Activated CD8-positive, alpha-beta T cell treated with anti-CD3 and anti-CD28 coated beads, Interleukin-2, amount 10 ng/mL, durations not matched to agents 7 days and 5 days (primary cell): Measurements from ENCODE around the gene ELK3. TPM values are rescaled to one million over a fixed set of nuclear protein-coding genes. Genes with fewer than 3 reads are reported as not detected.

Experiments used
- ATAC-seq: fragments of 150-1000 bp; cut with Tn5 transposase; one replicate; pipeline ENCODE4 v1.10.0; 2021; ENCODE audit warnings: moderate library complexity
- CTCF ChIA-PET: fragments of 350-600 bp; sonication (Branson Sonifier 250); formaldehyde crosslinking; loops from one replicate; lab custom pipeline; 2021; ENCODE audit warnings: antibody characterized with exemption; lab: Charles Lee
- POLR2A ChIA-PET: fragments of 350-600 bp; sonication (Branson Sonifier 250); formaldehyde crosslinking; loops from one replicate; lab custom pipeline; 2021; ENCODE audit warnings: antibody characterized with exemption; lab: Charles Lee
- DNase-seq: peaks from one replicate; pipeline ENCODE4 v3.0.0-alpha.2; 2020
- H3K27ac Mint-ChIP-seq: one replicate; pipeline ENCODE4 v1.8.0; 2021; ENCODE audit warnings: mild to moderate bottlenecking, mixed read lengths
- H3K27me3 Mint-ChIP-seq: one replicate; pipeline ENCODE4 v1.8.0; 2021; ENCODE audit warnings: low read depth, mixed read lengths
- H3K36me3 Mint-ChIP-seq: one replicate; pipeline ENCODE4 v1.8.0; 2021; ENCODE audit warnings: low read depth, mixed read lengths
- H3K4me1 Mint-ChIP-seq: one replicate; pipeline ENCODE4 v1.8.0; 2021; ENCODE audit warnings: low read depth, mixed read lengths
- H3K4me3 Mint-ChIP-seq: one replicate; pipeline ENCODE4 v1.8.0; 2021; ENCODE audit warnings: mild to moderate bottlenecking, mixed read lengths
- H3K9me3 Mint-ChIP-seq: one replicate; pipeline ENCODE4 v1.8.0; 2022; ENCODE audit warnings: mixed read lengths; ENCODE audit not compliant: insufficient read depth
- total RNA-seq, 2 experiments: library from RNA; stranded (reverse); gene quantifications; one replicate each; pipeline ENCODE4 v1.2.3, GENCODE V29; 2021

ELK3 gene
- total RNA-seq, 2 experiments from 2014 or later = 17.6 to 18.1 TPM

GRCh38 chr12:96189781-96190180 is 4.4 kb upstream of the ELK3 start:
- H3K4me3 Mint-ChIP-seq = no peak overlapping the region
- no peak for DNase-seq
- no peaks in the 10 kb centered on the region for H3K36me3 Mint-ChIP-seq
- no peaks in the 10 kb centered on the region for H3K9me3 Mint-ChIP-seq
- H3K27me3 Mint-ChIP-seq = no peaks in the 10 kb centered on the region
- ChIA-PET POLR2A (interaction anchor here (1.0 kb wide), 1 partner anchor 16 kb away, joined by 3 read pairs; no protein-coding TSS in a partner anchor), CTCF (interaction anchor here (1.5 to 3.0 kb wide), 2 partner anchors 13 to 25 kb away, joined by 4 to 15 read pairs; no protein-coding TSS in a partner anchor)
- ATAC-seq = no peak
- no peak overlapping the region for H3K27ac Mint-ChIP-seq
- H3K4me1 Mint-ChIP-seq = peaks cover 37% of the 10 kb centered on the region

DNA sequence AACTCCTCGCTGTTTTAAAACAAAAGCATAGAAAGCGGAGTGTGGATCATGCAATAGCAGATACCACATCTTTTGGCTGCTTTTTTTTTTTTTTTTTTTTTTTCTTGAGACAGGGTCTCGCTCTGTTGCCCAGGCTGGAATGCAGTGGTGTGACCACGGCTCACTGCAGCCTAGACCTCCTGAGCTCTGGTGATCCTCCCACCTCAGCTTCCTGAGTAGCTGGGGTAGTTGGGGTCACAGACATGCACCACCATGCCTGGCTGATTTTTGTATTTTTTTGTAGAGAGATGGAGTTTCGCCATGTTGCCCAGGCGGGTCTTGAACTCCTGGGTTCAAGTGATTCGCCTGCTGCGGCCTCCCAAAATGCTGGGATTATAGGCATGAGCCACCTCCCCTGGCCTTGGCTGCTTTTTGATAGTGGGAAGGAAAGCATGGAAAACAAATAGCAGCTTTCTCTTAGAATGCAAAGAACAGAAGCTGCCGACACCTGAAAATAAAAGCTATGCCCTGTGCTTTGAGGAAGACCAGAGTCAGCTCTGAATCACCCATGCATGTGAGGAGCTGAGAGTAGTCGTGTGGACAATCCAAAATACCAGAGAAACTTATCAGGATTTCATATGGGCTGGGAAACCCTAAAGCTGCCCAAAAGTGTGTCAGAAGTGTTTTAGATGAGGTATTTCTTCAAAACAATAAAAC is 3.6 kb upstream of the ELK3 start:
- ChIA-PET CTCF (interaction anchor here (1.2 to 3.0 kb wide), 2 partner anchors 19 to 25 kb away, joined by 3 to 15 read pairs; no protein-coding TSS in a partner anchor), POLR2A (interaction anchor here (1.0 kb wide), 1 partner anchor 17 kb away, joined by 3 read pairs; no protein-coding TSS in a partner anchor)

DNA sequence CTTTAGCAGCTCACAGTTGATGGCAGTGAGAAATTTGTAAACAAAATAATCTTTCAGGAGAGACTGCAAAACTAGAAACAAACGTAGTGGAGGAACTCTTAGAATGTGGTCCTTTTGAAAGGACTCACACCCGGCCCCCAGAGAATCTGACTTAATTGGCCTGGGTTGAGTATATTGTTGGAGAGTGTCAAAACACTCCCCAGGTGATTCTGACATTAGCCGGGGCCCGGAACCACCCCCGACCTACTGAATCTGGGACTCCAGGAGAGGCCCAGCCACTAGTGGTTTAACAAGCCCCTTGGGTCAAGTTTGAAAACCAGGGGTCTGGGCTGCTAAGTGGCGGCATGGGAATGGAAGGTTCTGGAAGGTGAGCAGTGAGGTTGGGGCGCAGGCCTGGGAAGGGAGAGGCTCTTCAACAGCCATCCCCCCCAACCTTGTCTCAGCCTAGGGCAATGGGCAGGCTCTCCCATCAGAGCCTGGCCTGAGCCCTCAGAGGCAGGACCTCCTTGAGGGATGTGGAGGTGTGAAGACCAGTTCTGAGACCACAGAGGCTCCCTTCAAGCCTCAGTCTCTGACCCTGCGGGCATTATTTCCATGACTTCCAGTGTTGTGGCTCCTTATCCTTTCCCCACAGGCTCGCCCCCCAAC is 1.1 kb upstream of the ELK3 start:
- Mint-ChIP-seq H3K27ac (peak overlapping the region; percentile 82), H3K4me3 (peak overlapping the region; percentile 77), H3K9me3 (no peaks in the 10 kb centered on the region), H3K27me3 (no peaks in the 10 kb centered on the region), H3K36me3 (peaks cover 7% of the 10 kb centered on the region), H3K4me1 (peaks cover 41% of the 10 kb centered on the region)
- ATAC-seq (no peak), DNase-seq (no peak)
- CTCF ChIA-PET = interaction anchor here (1.7 kb wide), 1 partner anchor 23 kb away, joined by 4 read pairs; no protein-coding TSS in a partner anchor
- POLR2A ChIA-PET = no interaction called here

More for the DNA sequence above, 3.6 kb upstream of the ELK3 start:
- DNase-seq = no peak
- Mint-ChIP-seq H3K4me3 (no peak overlapping the region), H3K27me3 (no peaks in the 10 kb centered on the region), H3K36me3 (no peaks in the 10 kb centered on the region), H3K4me1 (peaks cover 40% of the 10 kb centered on the region), H3K9me3 (no peaks in the 10 kb centered on the region), H3K27ac (no peak overlapping the region)
- no peak for ATAC-seq

DNA sequence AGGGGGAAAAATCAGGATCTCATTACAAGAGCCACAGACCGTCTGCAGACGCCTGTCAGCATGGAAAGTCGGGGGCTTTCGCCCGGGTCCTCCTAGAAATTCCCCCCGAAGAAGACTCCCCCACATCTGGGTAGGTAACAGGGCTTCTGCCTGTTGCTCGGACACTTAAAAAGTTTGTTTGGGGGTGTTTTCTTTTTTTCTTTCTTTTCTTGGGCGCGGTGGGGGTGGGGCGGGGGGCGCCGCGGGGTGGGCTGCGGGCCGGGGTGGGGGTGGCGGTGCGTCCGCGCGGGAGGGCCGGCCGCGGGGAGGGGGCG is 358 bp downstream of the ELK3 start:
- ATAC-seq (peak; percentile 1), DNase-seq (no peak)
- H3K27me3 Mint-ChIP-seq = no peaks in the 10 kb centered on the region
- H3K36me3 Mint-ChIP-seq = peaks cover 9% of the 10 kb centered on the region
- peak overlapping the region; percentile 91 for H3K4me3 Mint-ChIP-seq
- peak overlapping the region; percentile 92 for H3K27ac Mint-ChIP-seq
- ChIA-PET CTCF (interaction anchor here (1.2 to 5.2 kb wide), 3 partner anchors 17 to 206 kb away, joined by 3 to 50 read pairs (median 10); partner anchors contain the start of gene CDK17), POLR2A (interaction anchor here (1.0 to 2.0 kb wide), 3 partner anchors 16 to 310 kb away, joined by 3 to 15 read pairs (median 3); no protein-coding TSS in a partner anchor)
- H3K4me1 Mint-ChIP-seq = peaks cover 52% of the 10 kb centered on the region
- H3K9me3 Mint-ChIP-seq = no peaks in the 10 kb centered on the region

- Mint-ChIP-seq H3K36me3 (peaks cover 9% of the 10 kb centered on the region), H3K4me1 (peaks cover 52% of the 10 kb centered on the region), H3K27ac (peak overlapping the region; percentile 93), H3K27me3 (no peaks in the 10 kb centered on the region), H3K9me3 (no peaks in the 10 kb centered on the region), H3K4me3 (peak overlapping the region; percentile 93)
- DNase-seq = peak; percentile 79
- ChIA-PET CTCF (interaction anchor here (0.6 to 5.2 kb wide), 6 partner anchors 11 to 205 kb away, joined by 3 to 50 read pairs (median 3); partner anchors contain the start of gene CDK17), POLR2A (interaction anchor here (0.6 to 2.0 kb wide), 7 partner anchors 15 to 342 kb away, joined by 3 to 15 read pairs (median 4); no protein-coding TSS in a partner anchor)
- ATAC-seq = peak; percentile 73
These were observed 1.0 kb downstream of the ELK3 start for GRCh38 chr12:96194971-96195844.

GRCh38 chr12:96195845-96196451 is 1.8 kb downstream of the ELK3 start:
- H3K9me3 Mint-ChIP-seq = no peaks in the 10 kb centered on the region
- H3K4me3 Mint-ChIP-seq = peak overlapping the region; percentile 93
- peak; percentile 17 for ATAC-seq
- ChIA-PET POLR2A (interaction anchor here (0.6 to 2.0 kb wide), 7 partner anchors 13 to 341 kb away, joined by 3 to 15 read pairs (median 4); no protein-coding TSS in a partner anchor), CTCF (interaction anchor here (0.6 to 5.2 kb wide), 6 partner anchors 12 to 205 kb away, joined by 3 to 50 read pairs (median 3); partner anchors contain the start of gene CDK17)
- peak overlapping the region; percentile 93 for H3K27ac Mint-ChIP-seq
- peaks cover 48% of the 10 kb centered on the region for H3K4me1 Mint-ChIP-seq
- peak; percentile 49 for DNase-seq
- H3K36me3 Mint-ChIP-seq = peaks cover 9% of the 10 kb centered on the region
- no peaks in the 10 kb centered on the region for H3K27me3 Mint-ChIP-seq

- ATAC-seq = no peak
- Mint-ChIP-seq H3K4me1 (peaks cover 49% of the 10 kb centered on the region), H3K4me3 (peak overlapping the region; percentile 93), H3K36me3 (peaks cover 9% of the 10 kb centered on the region), H3K27me3 (no peaks in the 10 kb centered on the region), H3K9me3 (no peaks in the 10 kb centered on the region), H3K27ac (no peak overlapping the region)
- ChIA-PET POLR2A (interaction anchor here (0.7 to 2.6 kb wide), 3 partner anchors 13 to 203 kb away, joined by 3 to 9 read pairs (median 7); partner anchors contain the start of gene CDK17), CTCF (interaction anchor here (3.5 to 5.2 kb wide), 2 partner anchors 15 to 18 kb away, joined by 21 to 50 read pairs; no protein-coding TSS in a partner anchor)
- DNase-seq = no peak
These were observed 2.6 kb downstream of the ELK3 start for GRCh38 chr12:96196781-96197180.

GRCh38 chr12:96197503-96198272 is 3.5 kb downstream of the ELK3 start:
- Mint-ChIP-seq H3K36me3 (peaks cover 12% of the 10 kb centered on the region), H3K4me3 (no peak overlapping the region), H3K9me3 (no peaks in the 10 kb centered on the region), H3K27me3 (no peaks in the 10 kb centered on the region), H3K4me1 (peaks cover 52% of the 10 kb centered on the region), H3K27ac (no peak overlapping the region)
- ChIA-PET POLR2A (interaction anchor here (0.8 to 2.6 kb wide), 3 partner anchors 12 to 202 kb away, joined by 3 to 9 read pairs (median 7); partner anchors contain the start of gene CDK17), CTCF (interaction anchor here (1.3 to 5.2 kb wide), 3 partner anchors 14 to 319 kb away, joined by 4 to 50 read pairs (median 21); no protein-coding TSS in a partner anchor)
- DNase-seq = no peak
- no peak for ATAC-seq

DNA sequence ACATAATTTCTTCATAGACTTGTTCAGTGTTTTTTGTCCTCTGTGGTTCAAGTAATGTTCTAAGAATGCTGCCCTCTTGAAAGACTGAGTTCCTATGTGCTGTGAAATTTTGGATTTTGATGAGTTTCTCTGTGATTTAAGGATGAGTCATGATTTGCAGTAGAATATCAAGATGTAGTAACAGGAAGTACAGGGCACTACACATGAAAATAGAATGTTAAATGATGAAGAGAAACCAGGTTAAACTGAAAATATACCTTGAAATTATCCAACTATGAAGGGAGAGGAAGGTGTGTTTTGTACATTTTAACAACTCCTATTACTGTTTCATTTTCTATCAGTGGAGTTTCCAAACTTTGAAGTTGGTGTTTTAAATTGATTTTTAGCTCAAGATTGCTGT is 4.8 kb downstream of the ELK3 start:
- peaks cover 16% of the 10 kb centered on the region for H3K36me3 Mint-ChIP-seq
- ATAC-seq = no peak
- H3K4me1 Mint-ChIP-seq = peaks cover 47% of the 10 kb centered on the region
- H3K9me3 Mint-ChIP-seq = no peaks in the 10 kb centered on the region
- H3K27ac Mint-ChIP-seq = peak overlapping the region; percentile 33
- ChIA-PET POLR2A (interaction anchor here (0.7 to 2.6 kb wide), 2 partner anchors 126 to 201 kb away, joined by 3 to 9 read pairs; partner anchors contain the start of gene CDK17), CTCF (interaction anchor here (3.5 to 5.2 kb wide), 2 partner anchors 12 to 16 kb away, joined by 21 to 50 read pairs; no protein-coding TSS in a partner anchor)
- no peak for DNase-seq
- H3K27me3 Mint-ChIP-seq = no peaks in the 10 kb centered on the region
- no peak overlapping the region for H3K4me3 Mint-ChIP-seq
